A673 (cell line): ENCODE data around the gene DUSP8. TPM values are rescaled to one million over a fixed set of nuclear protein-coding genes. Genes with fewer than 3 reads are reported as not detected.

ENCODE experiments used
- BruUV-seq: library from RNA; stranded (reverse); fragments of 400-500 nt; replicated peaks from 2 replicates; lab custom pipeline; 2021; lab: Mats Ljungman, UMichigan
- CTCF ChIA-PET: fragments of 300-600 bp; sonication (Branson Sonifier 250); formaldehyde crosslinking; loops from one replicate; lab custom pipeline; 2022; ENCODE audit warnings: antibody characterized with exemption; lab: Charles Lee
- POLR2A ChIA-PET: fragments of 300-600 bp; sonication (Branson Sonifier 250); formaldehyde crosslinking; loops from one replicate; lab custom pipeline; 2022; ENCODE audit warnings: antibody characterized with exemption; ENCODE audit not compliant: low non-redundant PET; lab: Charles Lee
- DNase-seq: peaks from one replicate; pipeline ENCODE4 v3.0.0-alpha.2; 2015; ENCODE audit warnings: low spot score
- H3K27ac ChIP-seq: fragments of 200-600 bp; sonication (generic); 2 replicates; pipeline ENCODE4 v1.5.1; 2016; ENCODE audit warnings: mixed run types, low read depth, mild to moderate bottlenecking, mixed read lengths, antibody characterized with exemption, low read length; ENCODE audit not compliant: poor library complexity, severe bottlenecking
- H3K27me3 ChIP-seq: fragments of 200-600 bp; sonication (generic); replicated peaks from 2 replicates; pipeline ENCODE4 v1.6.1; 2017; ENCODE audit warnings: mixed run types, low read depth, mild to moderate bottlenecking, mixed read lengths, antibody characterized with exemption, low read length; ENCODE audit not compliant: insufficient read depth, poor library complexity
- H3K36me3 ChIP-seq: fragments of 200-600 bp; sonication (generic); 2 replicates; pipeline ENCODE4 v1.6.1; 2016; ENCODE audit warnings: mixed run types, mild to moderate bottlenecking, mixed read lengths, antibody characterized with exemption, low read length; ENCODE audit not compliant: insufficient read depth, poor library complexity, severe bottlenecking
- H3K4me1 ChIP-seq: fragments of 200-600 bp; sonication (generic); 2 replicates; pipeline ENCODE4 v1.6.1; 2017; ENCODE audit warnings: mixed run types, mild to moderate bottlenecking, mixed read lengths, antibody characterized with exemption, low read length; ENCODE audit not compliant: insufficient read depth, poor library complexity, severe bottlenecking
- H3K4me3 ChIP-seq: fragments of 200-600 bp; sonication (generic); 2 replicates; pipeline ENCODE4 v1.5.1; 2016; ENCODE audit warnings: low read depth, mixed run types, mild to moderate bottlenecking, mixed read lengths, low read length; ENCODE audit not compliant: poor library complexity, severe bottlenecking
- H3K9me3 ChIP-seq: fragments of 200-600 bp; sonication (generic); 2 replicates; pipeline ENCODE4 v1.6.1; 2016; ENCODE audit warnings: mixed run types, low read depth, mild to moderate bottlenecking, mixed read lengths, antibody characterized with exemption, low read length; ENCODE audit not compliant: poor library complexity, severe bottlenecking
- EZH2 ChIP-seq: fragments of 200-600 bp; sonication (generic); IDR thresholded peaks from 2 replicates; pipeline ENCODE4 v1.6.1; 2017; ENCODE audit warnings: borderline replicate concordance, low read depth, mild to moderate bottlenecking, mixed read lengths, antibody characterized with exemption, low read length; ENCODE audit not compliant: poor library complexity, severe bottlenecking
- intact Hi-C: fragments of 100-400 bp; cut with micrococcal nuclease; formaldehyde crosslinking; loops from one replicate; pipeline ENCODE4 v1.10.0; 2022; ENCODE audit not compliant: unreplicated experiment
- total RNA-seq: library from RNA; stranded (reverse); gene quantifications from 2 replicates; pipeline ENCODE4 v1.2.3, GENCODE V29; 2021
- TF ChIP-seq, protein P1 (sequence below): fragments of 300-800, 200-600 bp; sonication (generic); conservative IDR thresholded peaks from 2 replicates; pipeline ENCODE4 v1.5.1; 2017; ENCODE audit warnings: low read depth, mild to moderate bottlenecking, antibody characterized with exemption, low read length, moderate library complexity, mixed read lengths

DUSP8 gene
- total RNA-seq, 1 experiment from 2014 or later: 1.9 TPM

DNA sequence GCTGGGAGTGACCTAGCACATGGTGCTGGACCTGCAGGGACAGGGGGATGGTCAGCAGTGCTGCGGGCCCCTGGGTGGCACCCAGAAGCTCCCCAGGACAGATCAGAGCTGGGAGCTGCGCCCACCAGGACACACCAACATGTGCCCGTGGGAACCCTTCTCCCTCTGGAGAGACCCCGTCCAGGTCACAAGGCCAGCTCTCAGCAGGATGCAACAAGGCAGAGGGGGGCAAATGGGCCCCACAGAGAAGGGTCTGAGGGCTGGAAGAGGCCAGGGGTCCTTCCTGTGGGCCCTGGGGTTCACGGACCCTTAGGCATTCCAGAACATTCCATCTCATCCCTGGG is 6.2 kb downstream of the DUSP8 start:
- TF ChIP-seq, protein P1, sequence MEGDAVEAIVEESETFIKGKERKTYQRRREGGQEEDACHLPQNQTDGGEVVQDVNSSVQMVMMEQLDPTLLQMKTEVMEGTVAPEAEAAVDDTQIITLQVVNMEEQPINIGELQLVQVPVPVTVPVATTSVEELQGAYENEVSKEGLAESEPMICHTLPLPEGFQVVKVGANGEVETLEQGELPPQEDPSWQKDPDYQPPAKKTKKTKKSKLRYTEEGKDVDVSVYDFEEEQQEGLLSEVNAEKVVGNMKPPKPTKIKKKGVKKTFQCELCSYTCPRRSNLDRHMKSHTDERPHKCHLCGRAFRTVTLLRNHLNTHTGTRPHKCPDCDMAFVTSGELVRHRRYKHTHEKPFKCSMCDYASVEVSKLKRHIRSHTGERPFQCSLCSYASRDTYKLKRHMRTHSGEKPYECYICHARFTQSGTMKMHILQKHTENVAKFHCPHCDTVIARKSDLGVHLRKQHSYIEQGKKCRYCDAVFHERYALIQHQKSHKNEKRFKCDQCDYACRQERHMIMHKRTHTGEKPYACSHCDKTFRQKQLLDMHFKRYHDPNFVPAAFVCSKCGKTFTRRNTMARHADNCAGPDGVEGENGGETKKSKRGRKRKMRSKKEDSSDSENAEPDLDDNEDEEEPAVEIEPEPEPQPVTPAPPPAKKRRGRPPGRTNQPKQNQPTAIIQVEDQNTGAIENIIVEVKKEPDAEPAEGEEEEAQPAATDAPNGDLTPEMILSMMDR: no peak
- no peaks in the 10 kb centered on the region for H3K36me3 ChIP-seq
- POLR2A ChIA-PET: no interaction called here
- H3K27me3 ChIP-seq: no peaks in the 10 kb centered on the region
- no peaks in the 10 kb centered on the region for H3K9me3 ChIP-seq
- CTCF ChIA-PET: no interaction called here
- no peaks in the 10 kb centered on the region for H3K4me1 ChIP-seq
- no peak for DNase-seq
- intact Hi-C loops: no loop called here
- BruUV-seq: no TSS peak
- no peak overlapping the region for H3K4me3 ChIP-seq
- H3K27ac ChIP-seq: no peak overlapping the region

DNA sequence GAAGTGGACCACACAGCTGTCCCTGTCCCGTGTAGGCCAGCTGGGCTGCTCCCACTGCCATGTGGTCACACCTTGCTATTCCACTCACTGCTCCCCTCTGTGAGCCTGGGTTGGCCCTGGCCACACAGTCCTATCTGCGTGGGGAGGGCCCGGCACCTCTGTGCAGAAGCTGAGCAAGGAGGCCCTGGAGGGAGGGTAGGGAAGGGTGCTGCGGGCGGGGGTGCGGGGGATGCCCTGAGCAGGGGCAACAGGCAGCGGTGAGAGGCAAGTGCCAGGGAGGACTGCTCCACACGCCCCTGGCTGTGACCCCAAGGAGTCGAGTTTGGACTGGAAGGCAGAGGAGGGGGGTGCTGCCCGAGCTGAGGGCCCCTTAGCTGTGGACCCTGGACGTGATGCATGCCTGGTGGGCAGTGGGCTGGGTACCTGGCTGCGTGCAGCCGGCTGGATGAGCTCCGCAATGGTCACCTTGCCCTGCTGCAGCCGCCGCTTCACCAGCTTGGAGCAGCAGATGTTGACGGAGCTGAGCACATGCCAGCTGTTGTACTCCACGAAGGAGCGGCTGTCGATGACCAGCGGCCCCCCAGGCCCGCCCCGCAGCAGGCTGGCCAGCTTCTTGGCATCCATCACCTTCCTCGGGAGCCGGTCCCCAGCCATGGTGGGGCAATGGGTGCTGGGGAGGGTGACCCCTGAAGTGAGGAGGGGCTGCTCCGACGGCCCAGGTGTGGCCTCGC is 6.7 kb downstream of the DUSP8 start:
- TF ChIP-seq EZH2: no peak
- TF ChIP-seq, protein P1: no peak
- Histone ChIP-seq H3K9me3 (no peaks in the 10 kb centered on the region), H3K4me1 (no peaks in the 10 kb centered on the region), H3K36me3 (no peaks in the 10 kb centered on the region), H3K27ac (no peak overlapping the region), H3K27me3 (no peaks in the 10 kb centered on the region), H3K4me3 (no peak overlapping the region)
- CTCF ChIA-PET: interaction anchor here (0.7 to 1.5 kb wide), 2 partner anchors 10 to 19 kb away, joined by 4 to 9 read pairs; no protein-coding TSS in a partner anchor
- intact Hi-C loops: no loop called here
- POLR2A ChIA-PET: no interaction called here
- DNase-seq: no peak
- no TSS peak for BruUV-seq

DNA sequence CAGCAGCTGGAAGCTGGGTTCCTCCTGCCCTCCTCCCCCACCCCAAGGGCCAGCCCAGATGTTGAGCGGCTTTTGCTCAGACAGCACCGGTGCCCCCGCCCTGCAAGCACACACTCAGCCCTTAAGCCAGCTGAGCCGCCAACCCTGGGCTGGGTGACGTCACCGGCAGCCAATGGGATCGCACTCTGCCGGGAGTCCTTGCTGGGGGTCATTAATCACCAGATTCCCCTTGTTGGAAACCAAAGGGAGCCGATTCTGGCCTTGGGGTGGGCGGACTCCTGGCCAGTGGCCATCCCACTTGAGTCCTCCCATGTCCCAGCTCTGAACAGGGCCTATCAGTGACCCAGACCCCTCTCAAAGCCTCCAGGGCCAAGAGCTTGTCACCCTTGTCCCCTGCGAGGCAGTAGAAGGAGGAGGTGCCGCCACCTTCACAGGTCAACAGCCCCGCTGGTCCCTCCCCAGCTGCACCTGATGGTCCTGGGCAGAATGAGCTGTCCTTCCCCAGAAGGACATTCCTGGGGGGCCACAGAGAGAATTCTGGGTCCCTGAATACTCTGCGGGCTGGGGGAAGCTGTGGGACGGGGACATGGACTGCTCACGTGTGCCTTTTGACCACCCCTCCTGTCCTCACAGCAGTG is 7.4 kb downstream of the DUSP8 start:
- H3K4me3 ChIP-seq: no peak overlapping the region
- no peaks in the 10 kb centered on the region for H3K27me3 ChIP-seq
- CTCF ChIA-PET: interaction anchor here (0.6 to 1.5 kb wide), 3 partner anchors 10 to 586 kb away, joined by 4 to 9 read pairs (median 8); no protein-coding TSS in a partner anchor
- no peak for TF ChIP-seq EZH2
- TF ChIP-seq, protein P1: no peak
- intact Hi-C loops: no loop called here
- H3K36me3 ChIP-seq: no peaks in the 10 kb centered on the region
- no peaks in the 10 kb centered on the region for H3K4me1 ChIP-seq
- H3K27ac ChIP-seq: no peak overlapping the region
- H3K9me3 ChIP-seq: no peaks in the 10 kb centered on the region
- no TSS peak for BruUV-seq
- POLR2A ChIA-PET: no interaction called here
- peak; percentile 65 for DNase-seq
